Neutrophil (primary cell): Measurements from ENCODE around the gene PARD3.

Experiments used
- H3K27ac ChIP-seq: fragments of 200-600 bp; sonication (generic); 2 replicates; pipeline ENCODE4 v1.5.1; 2016; ENCODE audit warnings: mild to moderate bottlenecking, moderate library complexity
- H3K27me3 ChIP-seq: fragments of 200-600 bp; sonication (generic); 2 replicates; pipeline ENCODE4 v1.6.0; 2016; ENCODE audit warnings: mild to moderate bottlenecking
- H3K36me3 ChIP-seq: fragments of 200-600 bp; sonication (generic); 2 replicates; pipeline ENCODE4 v1.5.1; 2017
- H3K4me1 ChIP-seq, 2 experiments: fragments of 200-600 bp in 1 of 2; sonication (generic) in 1 of 2; 1 replicate in 1 of 2; 2 replicates in 1 of 2; pipeline versions ENCODE4 v1.5.1 to v1.6.1; 2013 to 2016; ENCODE audit warnings: low read depth in 1 of 2, low read length in 1 of 2, mild to moderate bottlenecking in 1 of 2, moderate library complexity in 1 of 2; ENCODE audit not compliant: control insufficient read depth in 1 of 2, insufficient read depth in 1 of 2
- H3K4me3 ChIP-seq, 2 experiments: fragments of 200-600 bp in 1 of 2; sonication (generic) in 1 of 2; 1 replicate in 1 of 2; 2 replicates in 1 of 2; pipeline ENCODE4 v1.5.1; 2013 to 2016; ENCODE audit warnings: low read depth in 1 of 2, low read length in 1 of 2, mild to moderate bottlenecking in 1 of 2, moderate library complexity in 1 of 2
- H3K9me3 ChIP-seq: fragments of 200-600 bp; sonication (generic); 2 replicates; pipeline ENCODE4 v1.5.1; 2016
- CTCF ChIP-seq: fragments of 200-600 bp; sonication (generic); IDR thresholded peaks from 2 replicates; pipeline ENCODE4 v1.5.1; 2016; ENCODE audit warnings: antibody characterized with exemption

Gene PARD3

GRCh38 chr10:34626158-34626880 is 188.8 kb downstream of the PARD3 start:
- Histone ChIP-seq H3K4me1 (no peaks in the 10 kb centered on the region), H3K36me3 (no peaks in the 10 kb centered on the region), H3K27me3 (no peaks in the 10 kb centered on the region), H3K9me3 (no peaks in the 10 kb centered on the region), H3K27ac (no peak overlapping the region), H3K4me3 (no peak overlapping the region)
- no peak for TF ChIP-seq CTCF

GRCh38 chr10:34624323-34625153 is 190.6 kb downstream of the PARD3 start:
- TF ChIP-seq CTCF, result no peak
- Histone ChIP-seq H3K27me3 (no peaks in the 10 kb centered on the region), H3K4me1 (no peaks in the 10 kb centered on the region), H3K36me3 (no peaks in the 10 kb centered on the region), H3K4me3 (no peak overlapping the region), H3K9me3 (no peaks in the 10 kb centered on the region), H3K27ac (no peak overlapping the region)

DNA sequence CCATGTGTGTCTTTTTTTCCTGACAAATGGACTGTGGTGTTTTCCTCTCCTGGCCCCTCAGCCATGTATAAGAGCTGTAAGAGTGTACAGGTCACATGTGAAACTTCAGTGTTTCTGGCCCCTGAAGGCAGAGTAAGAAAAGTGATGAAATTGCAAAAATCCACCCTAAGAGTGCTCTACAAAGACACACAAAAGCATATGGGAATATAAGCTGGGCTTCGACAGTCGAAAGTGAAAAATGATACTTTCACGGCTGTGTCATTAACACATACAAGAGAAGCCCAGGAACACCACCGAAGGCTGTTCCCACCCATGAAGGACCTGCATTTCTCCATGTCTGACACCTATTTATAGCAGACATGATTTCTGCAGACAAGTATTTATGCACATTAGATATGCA is 192.2 kb downstream of the PARD3 start:
- Histone ChIP-seq H3K4me3 (no peak overlapping the region), H3K27ac (no peak overlapping the region), H3K36me3 (no peaks in the 10 kb centered on the region), H3K9me3 (no peaks in the 10 kb centered on the region), H3K27me3 (no peaks in the 10 kb centered on the region), H3K4me1 (no peaks in the 10 kb centered on the region)
- no peak for TF ChIP-seq CTCF

DNA sequence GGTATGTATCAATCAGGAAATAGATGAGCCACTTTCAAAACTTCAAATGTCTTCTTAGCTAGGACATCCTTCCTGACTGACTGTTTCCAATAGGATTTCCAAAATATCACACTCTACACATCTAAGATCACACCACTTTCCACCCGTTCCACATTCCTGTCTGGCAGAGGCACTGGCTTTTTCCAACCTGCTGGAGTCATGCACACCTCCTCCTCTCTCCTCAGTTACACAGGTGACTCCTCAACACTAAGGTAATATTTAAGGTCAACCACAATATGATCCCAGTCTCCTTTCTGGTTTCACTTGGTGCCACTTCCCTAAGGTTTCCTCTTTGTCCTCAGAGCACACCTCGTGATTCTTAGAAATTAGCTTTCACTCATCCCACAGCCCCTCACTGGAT is 196.5 kb downstream of the PARD3 start:
- no peaks in the 10 kb centered on the region for H3K4me1 ChIP-seq
- no peak overlapping the region for H3K4me3 ChIP-seq
- no peaks in the 10 kb centered on the region for H3K9me3 ChIP-seq
- no peaks in the 10 kb centered on the region for H3K36me3 ChIP-seq
- TF ChIP-seq CTCF, result no peak
- no peaks in the 10 kb centered on the region for H3K27me3 ChIP-seq
- no peak overlapping the region for H3K27ac ChIP-seq

DNA sequence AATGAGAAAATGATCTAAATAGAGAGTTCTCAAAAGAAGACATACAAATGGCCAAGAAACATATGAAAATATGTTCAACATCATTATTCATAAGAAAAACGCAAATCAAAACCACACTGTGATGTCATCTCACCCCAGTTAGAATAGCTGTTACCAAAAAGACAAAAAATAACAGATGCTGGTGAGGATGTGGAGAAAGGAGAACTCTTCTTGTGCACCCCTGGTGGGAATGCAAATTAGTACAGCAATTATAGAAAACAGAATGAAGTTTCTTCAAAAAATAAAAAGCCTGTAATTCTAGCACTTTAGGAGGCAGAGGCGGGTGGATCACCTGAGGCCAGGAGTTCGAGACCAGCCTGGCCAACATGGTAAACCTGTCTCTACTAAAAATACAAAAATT is 199.3 kb downstream of the PARD3 start:
- no peak for TF ChIP-seq CTCF
- H3K9me3 ChIP-seq, result no peaks in the 10 kb centered on the region

More for the DNA sequence above, 199.3 kb downstream of the PARD3 start:
- Histone ChIP-seq H3K36me3 (no peaks in the 10 kb centered on the region), H3K27me3 (no peaks in the 10 kb centered on the region), H3K4me1 (no peaks in the 10 kb centered on the region), H3K27ac (no peak overlapping the region), H3K4me3 (no peak overlapping the region)
